Uterus (tissue), 4 donors: ENCODE results near the gene MCEE. TPM values are rescaled to one million over a fixed set of nuclear protein-coding genes. Genes with fewer than 3 reads are reported as not detected.
"Not testable (repeated sequence)": the region's sequence is repeated elsewhere in the genome, so short reads cannot be mapped to it uniquely, and the experiment has no call there.

Source experiments
- DNase-seq, 2 donors: peaks; one replicate each; pipeline ENCODE4 v3.0.0-alpha.2; 2019 to 2020
- H3K27ac ChIP-seq, 2 donors: fragments of 200-600 bp; sonication (generic); 1 replicate in 1 of 2; 2 replicates in 1 of 2; pipeline ENCODE4 v1.5.1; 2016 to 2018
- H3K27me3 ChIP-seq, 2 donors: fragments of 200-600 bp; sonication (generic); one replicate each; pipeline ENCODE4 v1.5.1; 2018 to 2019; ENCODE audit warnings: control low read depth in 1 of 2
- H3K36me3 ChIP-seq, 2 donors: fragments of 200-600 bp; sonication (generic); one replicate each; pipeline ENCODE4 v1.5.1; 2019; ENCODE audit warnings: control low read depth in 1 of 2
- H3K4me1 ChIP-seq, 2 donors: fragments of 200-600 bp; sonication (generic); one replicate each; pipeline ENCODE4 v1.5.1; 2018 to 2019; ENCODE audit warnings: control low read depth in 1 of 2
- H3K4me3 ChIP-seq, 2 donors: fragments of 200-600 bp; sonication (generic); 1 replicate in 1 of 2; 2 replicates in 1 of 2; pipeline ENCODE4 v1.5.1; 2018 to 2019; ENCODE audit warnings: mild to moderate bottlenecking in 1 of 2
- H3K9me3 ChIP-seq, 2 donors: fragments of 200-600 bp; sonication (generic); one replicate each; pipeline ENCODE4 v1.5.1; 2019; ENCODE audit warnings: control low read depth in 1 of 2
- CTCF ChIP-seq, 4 experiments: fragments of 200-600 bp in 2 of 4; fragments of 450-650 bp in 2 of 4; sonication (generic) in 2 of 4; IDR thresholded peaks; one replicate each; pipeline ENCODE4 v1.5.1; 2016 to 2019; ENCODE audit warnings: antibody characterized with exemption in 4 of 4, mild to moderate bottlenecking in 2 of 4, moderate library complexity in 1 of 4
- POLR2A ChIP-seq, 2 donors: fragments of 450-650 bp; IDR thresholded peaks; one replicate each; pipeline ENCODE4 v1.6.1; 2016; ENCODE audit warnings: antibody characterized with exemption in 2 of 2, mild to moderate bottlenecking in 1 of 2, moderate library complexity in 1 of 2
- intact Hi-C: fragments of 100-400 bp; cut with DNase I; formaldehyde crosslinking; loops from one replicate; pipeline ENCODE4 v1.15.1; 2023; ENCODE audit warnings: low total_unique reads
- total RNA-seq, 4 donors: library from RNA; depleted of rRNA in 3 of 4; stranded (reverse); fragments of >200 nt in 3 of 4; gene quantifications; one replicate each; pipeline versions ENCODE4 v1.1.0 to v1.2.4, GENCODE V29; 2014 to 2023
- donor health status: DM: yes; HTN: yes; CAD: no.

The MCEE gene
- total RNA-seq, 4 donors from 2014 or later, result 9.5 to 40.0 (median 23.2) TPM; not detected in 1

GRCh38 chr2:71083752-71084312, 46.2 kb downstream of the MCEE start:
- DNase-seq, H3K27me3 ChIP-seq, H3K36me3 ChIP-seq, H3K9me3 ChIP-seq, H3K4me1 ChIP-seq, intact Hi-C loops: not testable (repeated sequence)
- Histone ChIP-seq H3K27ac (peak overlapping the region; percentile 27 to 32), H3K4me3 (peak overlapping the region in 1 of 2 donors; percentile 26)

DNA sequence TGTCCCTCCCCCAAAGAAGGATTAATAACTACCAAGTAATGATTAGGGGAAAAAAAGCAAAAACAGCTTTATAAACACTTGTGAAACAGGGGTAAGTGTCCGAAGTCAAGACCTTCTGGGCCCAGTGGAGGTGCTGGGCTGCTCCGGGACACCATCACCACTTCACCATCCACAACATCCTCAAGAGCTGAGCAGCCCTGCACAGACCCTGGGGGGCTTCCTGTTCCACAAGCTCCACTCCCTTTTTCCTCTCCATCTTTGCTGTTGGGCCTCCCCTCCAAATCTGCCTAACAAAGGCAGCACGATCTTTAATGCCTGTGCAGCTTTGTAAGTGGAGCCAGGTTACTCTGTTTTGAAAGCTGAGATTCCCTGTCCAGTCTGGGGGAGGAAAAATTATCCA, 46.7 kb downstream of the MCEE start:
- H3K4me3 ChIP-seq, DNase-seq, intact Hi-C loops, H3K27me3 ChIP-seq, H3K36me3 ChIP-seq, H3K27ac ChIP-seq, H3K4me1 ChIP-seq, H3K9me3 ChIP-seq: not testable (repeated sequence)

DNA sequence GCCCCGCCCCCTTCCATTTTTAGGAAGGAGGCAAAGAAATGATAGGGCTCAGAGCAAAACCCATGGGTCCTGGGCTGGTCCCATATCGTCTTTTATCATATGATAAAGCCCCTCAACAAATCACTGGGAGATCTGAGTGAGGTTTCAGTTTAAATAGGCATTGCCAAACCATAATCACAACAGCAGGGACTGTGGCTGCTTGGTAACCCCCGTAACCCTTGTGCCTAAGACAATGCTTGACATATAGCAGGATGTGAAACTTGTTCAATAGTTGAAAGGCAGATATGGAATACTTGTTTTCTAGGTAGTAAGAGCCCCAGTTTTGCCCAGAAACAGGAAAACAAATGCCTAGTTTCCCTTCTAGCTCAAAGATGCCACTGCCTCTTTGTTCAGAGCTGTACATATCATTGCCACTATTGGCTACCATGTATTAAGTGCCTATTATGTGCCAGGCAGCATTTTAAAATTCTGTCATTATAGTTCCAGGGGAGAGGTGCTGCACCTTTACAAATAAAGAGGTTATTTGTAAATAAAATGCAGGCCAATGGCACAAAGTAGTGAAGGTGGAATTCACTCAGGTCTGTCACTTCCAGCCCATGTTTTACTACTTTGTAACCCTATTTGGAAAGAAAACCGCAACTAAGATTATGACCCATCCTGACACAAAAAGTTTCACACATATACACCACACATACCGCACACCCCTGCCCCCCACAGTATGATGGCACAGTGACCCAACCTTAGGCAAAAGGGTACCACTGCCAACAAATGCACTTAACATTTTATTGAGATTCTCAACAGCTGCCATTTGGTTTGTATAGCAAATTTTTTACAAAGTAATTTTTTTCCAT, 47.4 kb downstream of the MCEE start:
- intact Hi-C loops, result no loop called here
- TF ChIP-seq CTCF (IDR thresholded peaks at IDR 0.05) (no peak), POLR2A (IDR thresholded peaks at IDR 0.05) (no peak)
- H3K27ac ChIP-seq, result no peak overlapping the region
- no peak for DNase-seq
- no peaks in the 10 kb centered on the region for H3K27me3 ChIP-seq
- H3K4me3 ChIP-seq, result no peak overlapping the region
- H3K9me3 ChIP-seq, result no peaks in the 10 kb centered on the region
- H3K36me3 ChIP-seq, result no peaks in the 10 kb centered on the region
- no peaks in the 10 kb centered on the region for H3K4me1 ChIP-seq

GRCh38 chr2:71078624-71079023, 51.4 kb downstream of the MCEE start:
- Histone ChIP-seq H3K4me3 (no peak overlapping the region), H3K27me3 (no peaks in the 10 kb centered on the region), H3K9me3 (no peaks in the 10 kb centered on the region), H3K4me1 (no peaks in the 10 kb centered on the region), H3K27ac (no peak overlapping the region), H3K36me3 (no peaks in the 10 kb centered on the region)
- DNase-seq, result no peak
- TF ChIP-seq CTCF (IDR thresholded peaks at IDR 0.05) (no peak), POLR2A (IDR thresholded peaks at IDR 0.05) (no peak)
- intact Hi-C loops, result loop anchor here (10.0 kb wide), 1 partner anchor 46 kb away; no protein-coding TSS in a partner anchor

DNA sequence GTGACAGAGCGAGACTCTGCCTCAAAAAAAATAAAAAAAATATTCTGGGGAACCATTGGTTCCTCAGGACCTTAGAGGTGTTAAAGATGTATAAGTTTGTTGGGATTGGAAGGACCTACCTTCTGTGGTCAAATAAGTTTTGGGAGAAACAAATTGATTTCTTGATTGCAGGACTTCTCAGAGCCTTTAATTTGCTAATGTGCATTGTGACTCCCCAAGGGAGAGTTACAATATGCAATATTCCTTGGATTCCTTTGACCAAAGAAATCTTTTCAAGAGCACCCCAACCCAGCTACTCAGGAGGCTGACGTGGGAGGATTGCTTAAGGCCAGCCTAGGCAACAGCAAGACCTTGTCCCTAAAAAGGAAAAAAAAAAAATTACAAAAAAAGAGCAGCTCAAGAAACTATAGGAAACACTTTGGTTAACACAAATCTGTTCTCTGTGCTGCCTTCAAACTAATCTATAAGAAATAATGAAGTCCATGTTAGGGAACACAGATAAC, 55.1 kb downstream of the MCEE start:
- Histone ChIP-seq H3K4me1 (peaks cover 0 to 1% of the 10 kb centered on the region in 2 donors), H3K27ac (no peak overlapping the region), H3K9me3 (no peaks in the 10 kb centered on the region), H3K4me3 (no peak overlapping the region), H3K27me3 (no peaks in the 10 kb centered on the region), H3K36me3 (no peaks in the 10 kb centered on the region)
- intact Hi-C loops, result loop anchor here (10.0 kb wide), 1 partner anchor 50 kb away; no protein-coding TSS in a partner anchor
- no peak for TF ChIP-seq CTCF (IDR thresholded peaks at IDR 0.05)
- TF ChIP-seq POLR2A (IDR thresholded peaks at IDR 0.05), result no peak
- no peak for DNase-seq

DNA sequence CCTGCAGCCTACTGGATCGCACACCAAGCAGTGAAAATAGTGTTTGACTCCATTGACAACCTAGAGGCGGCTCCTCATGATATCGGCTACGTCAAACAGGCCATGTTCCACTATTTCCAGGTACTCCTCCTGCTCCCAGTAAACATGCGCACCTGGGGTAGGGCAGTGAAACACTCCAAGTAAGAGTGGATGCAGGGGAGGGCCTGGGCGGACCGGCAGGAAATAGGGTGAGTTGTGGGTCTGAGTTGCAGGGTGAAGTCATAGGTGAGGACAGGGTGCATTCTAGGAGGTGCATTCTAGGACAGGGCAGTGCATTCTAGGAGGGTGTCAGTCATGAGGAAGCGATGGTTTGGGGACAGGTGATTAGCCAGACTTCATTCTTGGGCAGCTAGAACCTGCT, 56.6 kb downstream of the MCEE start:
- no peaks in the 10 kb centered on the region for H3K27me3 ChIP-seq
- TF ChIP-seq POLR2A (IDR thresholded peaks at IDR 0.05), result no peak
- no peak for TF ChIP-seq CTCF (IDR thresholded peaks at IDR 0.05)
- intact Hi-C loops, result loop anchor here (10.0 kb wide), 1 partner anchor 51 kb away; no protein-coding TSS in a partner anchor
- H3K4me3 ChIP-seq, result no peak overlapping the region
- peaks cover 0 to 5% of the 10 kb centered on the region in 2 donors for H3K4me1 ChIP-seq
- DNase-seq, result no peak
- no peak overlapping the region for H3K27ac ChIP-seq
- no peaks in the 10 kb centered on the region for H3K36me3 ChIP-seq
- no peaks in the 10 kb centered on the region for H3K9me3 ChIP-seq
